Activated T-helper 17 cell treated with anti-CD3 and anti-CD28 coated beads, Interleukin-2, amount 50 U/mL, for 72 hours (primary cell): ENCODE measurements around the gene ALPK3. TPM values are rescaled to one million over a fixed set of nuclear protein-coding genes. Genes with fewer than 3 reads are reported as not detected.
"Not testable (repeated sequence)": the region's sequence is repeated elsewhere in the genome, so short reads cannot be mapped to it uniquely, and the experiment has no call there.

Experiments used
- ATAC-seq: fragments of 150-1000 bp; cut with Tn5 transposase; replicated peaks from 2 replicates; pipeline ENCODE4 v1.10.0; 2021; ENCODE audit warnings: mild to moderate bottlenecking, moderate library complexity
- H3K27ac Mint-ChIP-seq: one replicate; pipeline ENCODE4 v1.8.0; 2022; ENCODE audit warnings: mixed read lengths
- H3K27me3 Mint-ChIP-seq: one replicate; pipeline ENCODE4 v1.8.0; 2022; ENCODE audit warnings: mixed read lengths
- H3K36me3 Mint-ChIP-seq: one replicate; pipeline ENCODE4 v1.8.0; 2022; ENCODE audit warnings: low read depth, mild to moderate bottlenecking, mixed read lengths
- H3K4me1 Mint-ChIP-seq: one replicate; pipeline ENCODE4 v1.8.0; 2022; ENCODE audit warnings: mixed read lengths
- H3K4me3 Mint-ChIP-seq: one replicate; pipeline ENCODE4 v1.8.0; 2022; ENCODE audit warnings: mild to moderate bottlenecking, mixed read lengths
- H3K9me3 Mint-ChIP-seq: one replicate; pipeline ENCODE4 v1.8.0; 2022; ENCODE audit warnings: mixed read lengths
- total RNA-seq, 2 donors: library from RNA; stranded (reverse); gene quantifications; one replicate each; pipeline ENCODE4 v1.2.3, GENCODE V29; 2022

Gene ALPK3
- total RNA-seq, 2 donors from 2014 or later: 0.29 to 1.1 TPM

DNA sequence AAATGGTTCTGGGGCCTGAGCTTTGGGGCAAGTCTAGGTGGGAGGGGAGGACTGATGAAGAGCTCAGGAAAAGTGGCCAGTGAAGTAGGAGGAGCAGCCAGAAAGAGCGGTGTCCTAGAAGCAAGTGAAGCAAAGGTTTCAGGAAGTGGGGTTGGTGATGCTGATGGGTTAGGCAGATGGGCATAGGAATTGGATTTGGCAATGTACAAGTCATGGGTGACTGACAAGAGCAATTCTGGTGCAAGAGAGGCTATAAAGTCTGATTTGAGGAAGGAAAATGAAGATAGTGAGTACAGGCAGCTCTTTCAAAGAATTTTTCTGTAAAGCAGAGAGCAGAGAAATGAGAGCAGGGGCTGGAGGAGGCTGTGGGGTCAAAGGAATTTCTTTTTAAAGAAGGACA lies 19.7 kb downstream of the ALPK3 start:
- peaks cover 18% of the 10 kb centered on the region for H3K27me3 Mint-ChIP-seq
- no peak overlapping the region for H3K27ac Mint-ChIP-seq
- H3K4me3 Mint-ChIP-seq: no peak overlapping the region
- no peaks in the 10 kb centered on the region for H3K9me3 Mint-ChIP-seq
- no peaks in the 10 kb centered on the region for H3K36me3 Mint-ChIP-seq
- no peak for ATAC-seq
- H3K4me1 Mint-ChIP-seq: no peaks in the 10 kb centered on the region

DNA sequence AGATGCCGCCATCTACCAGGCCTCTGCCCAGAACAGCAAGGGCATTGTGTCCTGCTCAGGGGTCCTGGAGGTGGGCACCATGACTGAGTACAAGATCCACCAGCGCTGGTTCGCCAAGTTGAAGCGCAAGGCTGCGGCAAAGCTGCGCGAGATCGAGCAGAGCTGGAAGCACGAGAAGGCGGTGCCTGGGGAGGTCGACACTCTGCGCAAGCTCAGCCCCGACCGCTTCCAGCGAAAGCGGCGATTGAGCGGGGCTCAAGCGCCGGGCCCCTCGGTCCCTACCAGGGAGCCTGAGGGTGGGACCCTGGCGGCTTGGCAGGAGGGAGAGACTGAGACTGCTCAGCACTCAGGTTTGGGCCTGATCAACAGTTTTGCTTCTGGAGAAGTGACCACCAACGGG lies 22.6 kb downstream of the ALPK3 start:
- no peak overlapping the region for H3K27ac Mint-ChIP-seq
- no peaks in the 10 kb centered on the region for H3K9me3 Mint-ChIP-seq
- peaks cover 18% of the 10 kb centered on the region for H3K27me3 Mint-ChIP-seq
- no peaks in the 10 kb centered on the region for H3K36me3 Mint-ChIP-seq
- no peaks in the 10 kb centered on the region for H3K4me1 Mint-ChIP-seq
- H3K4me3 Mint-ChIP-seq: no peak overlapping the region
- no peak for ATAC-seq

DNA sequence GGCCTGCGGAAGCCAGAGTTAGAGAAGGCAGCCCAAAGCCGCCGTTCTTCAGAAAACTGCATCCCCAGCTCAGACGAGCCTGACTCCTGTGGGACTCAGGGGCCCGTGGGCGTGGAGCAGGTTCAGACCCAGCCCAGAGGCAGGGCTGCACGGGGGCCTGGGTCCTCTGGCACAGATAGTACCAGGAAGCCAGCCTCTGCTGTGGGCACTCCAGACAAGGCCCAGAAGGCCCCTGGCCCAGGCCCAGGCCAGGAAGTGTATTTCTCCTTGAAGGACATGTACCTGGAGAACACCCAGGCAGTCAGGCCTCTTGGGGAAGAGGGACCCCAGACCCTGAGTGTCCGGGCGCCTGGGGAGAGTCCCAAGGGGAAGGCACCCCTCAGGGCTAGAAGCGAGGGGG lies 23.1 kb downstream of the ALPK3 start:
- ATAC-seq: no peak

DNA sequence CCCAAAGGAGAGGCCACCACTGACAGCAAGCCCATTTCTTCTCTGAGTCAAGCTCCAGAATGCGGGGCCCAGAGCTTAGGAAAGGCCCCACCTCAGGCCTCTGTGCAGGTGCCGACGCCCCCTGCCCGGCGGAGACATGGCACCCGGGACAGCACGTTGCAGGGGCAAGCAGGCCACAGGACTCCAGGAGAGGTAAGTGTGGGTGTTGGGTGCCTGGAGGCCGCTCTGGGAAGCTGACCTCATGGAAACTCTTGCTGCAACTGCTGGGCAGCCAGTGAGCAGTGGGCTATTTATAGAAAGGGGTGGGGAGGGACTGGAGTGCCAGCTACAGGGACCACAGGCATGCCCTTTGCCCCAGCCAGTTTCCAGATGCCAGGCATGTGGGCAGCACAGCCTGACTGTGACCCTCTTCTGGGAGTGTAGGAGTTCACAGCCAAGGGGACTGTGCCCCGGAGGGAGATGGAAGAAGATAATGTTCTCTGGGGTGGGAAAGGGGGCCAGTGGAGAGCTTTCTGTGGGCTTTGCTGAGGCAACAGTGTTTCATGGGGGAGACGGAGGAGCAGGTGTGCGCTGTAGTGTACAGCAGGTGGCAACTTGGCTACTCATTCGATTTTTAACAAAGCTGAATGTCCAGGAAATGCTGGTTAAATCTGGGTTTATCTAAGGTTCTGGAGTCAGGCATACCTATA lies 23.7 kb downstream of the ALPK3 start:
- H3K27ac Mint-ChIP-seq: peak overlapping the region; percentile 31
- H3K27me3 Mint-ChIP-seq: peaks cover 13% of the 10 kb centered on the region
- H3K4me3 Mint-ChIP-seq: no peak overlapping the region
- peak; percentile 38 for ATAC-seq
- no peaks in the 10 kb centered on the region for H3K4me1 Mint-ChIP-seq
- no peaks in the 10 kb centered on the region for H3K36me3 Mint-ChIP-seq
- no peaks in the 10 kb centered on the region for H3K9me3 Mint-ChIP-seq

More for the DNA sequence above, 23.1 kb downstream of the ALPK3 start:
- no peaks in the 10 kb centered on the region for H3K4me1 Mint-ChIP-seq
- H3K27ac Mint-ChIP-seq: no peak overlapping the region
- no peaks in the 10 kb centered on the region for H3K36me3 Mint-ChIP-seq
- H3K4me3 Mint-ChIP-seq: no peak overlapping the region
- peaks cover 18% of the 10 kb centered on the region for H3K27me3 Mint-ChIP-seq
- no peaks in the 10 kb centered on the region for H3K9me3 Mint-ChIP-seq

DNA sequence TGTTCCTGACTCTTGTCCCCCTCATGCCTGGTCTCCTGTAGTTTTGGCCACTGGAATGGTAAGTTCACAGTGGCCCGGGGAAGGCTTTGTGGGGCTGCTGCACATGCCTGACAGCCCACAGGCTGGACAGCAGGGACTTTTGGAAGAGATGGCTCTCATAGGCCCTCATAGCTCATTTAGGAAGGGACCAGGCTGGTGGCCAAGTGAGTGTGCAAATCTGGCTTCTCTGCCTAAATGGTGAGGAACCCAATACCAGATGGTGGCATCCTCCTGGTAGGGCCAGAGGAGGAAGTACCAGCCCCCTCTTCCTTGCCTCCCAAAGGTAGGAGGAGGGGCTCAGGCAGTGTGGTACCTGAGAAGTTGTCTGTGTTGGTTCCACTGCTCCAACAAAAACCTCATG lies 25.6 kb downstream of the ALPK3 start:
- Mint-ChIP-seq H3K4me1 (no peaks in the 10 kb centered on the region), H3K36me3 (no peaks in the 10 kb centered on the region), H3K4me3 (no peak overlapping the region), H3K9me3 (no peaks in the 10 kb centered on the region), H3K27me3 (peaks cover 3% of the 10 kb centered on the region), H3K27ac (no peak overlapping the region)
- ATAC-seq: no peak

DNA sequence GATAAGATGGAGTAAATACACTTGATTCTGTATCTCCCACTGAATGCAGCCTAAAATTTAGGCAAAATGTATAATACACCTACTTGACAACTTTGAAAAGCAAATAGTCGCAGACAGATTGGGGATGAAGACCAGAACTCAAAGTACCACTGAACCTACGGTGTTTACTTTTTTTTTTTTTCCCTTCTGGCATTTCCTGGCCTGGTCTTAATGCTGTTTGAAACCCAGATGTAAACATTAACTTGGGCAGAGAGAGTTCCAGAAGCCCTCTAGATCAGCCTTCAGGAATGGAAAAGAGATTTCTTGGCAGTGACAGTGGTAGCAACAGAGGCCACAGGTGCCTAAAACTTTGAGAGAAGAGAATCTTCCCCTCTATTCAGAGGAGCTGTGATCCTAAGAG lies 27.8 kb downstream of the ALPK3 start:
- no peaks in the 10 kb centered on the region for H3K4me1 Mint-ChIP-seq
- H3K9me3 Mint-ChIP-seq: no peaks in the 10 kb centered on the region
- no peak overlapping the region for H3K4me3 Mint-ChIP-seq
- H3K27ac Mint-ChIP-seq: no peak overlapping the region
- H3K36me3 Mint-ChIP-seq: no peaks in the 10 kb centered on the region
- ATAC-seq: no peak
- H3K27me3 Mint-ChIP-seq: peaks cover 3% of the 10 kb centered on the region

DNA sequence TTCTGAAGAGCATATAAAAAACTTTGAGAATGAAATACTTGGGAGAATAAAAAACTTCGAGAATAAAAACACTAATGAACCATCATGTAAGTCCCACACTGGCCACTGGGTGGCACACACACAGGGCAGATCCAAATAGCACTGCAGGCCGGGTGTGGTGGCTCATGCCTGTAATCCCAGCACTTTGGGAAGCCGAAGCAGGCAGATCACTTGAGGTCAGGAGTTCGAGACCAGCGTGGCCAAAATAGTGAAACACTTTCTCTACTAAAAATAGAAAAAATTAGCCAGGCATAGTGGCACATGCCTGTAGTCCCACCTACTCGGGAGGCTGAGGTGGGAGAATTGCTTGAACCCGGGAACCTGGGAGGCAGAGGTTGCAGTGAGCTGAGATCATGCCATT lies 28.5 kb downstream of the ALPK3 start:
- H3K4me1 Mint-ChIP-seq, H3K9me3 Mint-ChIP-seq, H3K27ac Mint-ChIP-seq, H3K27me3 Mint-ChIP-seq, H3K36me3 Mint-ChIP-seq, H3K4me3 Mint-ChIP-seq: not testable (repeated sequence)
- ATAC-seq: peak; percentile 48

DNA sequence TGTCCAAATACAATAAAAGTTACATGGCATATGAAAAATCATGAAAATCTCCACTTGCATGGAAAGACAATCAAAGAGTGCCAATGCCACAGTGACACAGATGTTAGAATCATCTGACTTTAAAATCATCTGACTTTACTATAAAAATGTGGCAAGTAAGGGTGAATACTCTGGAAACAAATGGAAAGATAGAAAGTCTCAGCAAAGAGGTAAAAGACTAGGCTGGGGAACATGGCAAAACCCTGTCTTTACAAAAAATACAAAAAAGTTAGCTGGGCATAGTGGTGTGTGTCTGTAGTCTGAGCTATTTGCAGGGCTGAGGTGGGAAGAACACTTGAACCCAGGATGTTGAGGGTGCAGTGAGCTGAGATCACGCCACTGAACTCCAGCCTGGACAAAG lies 29.1 kb downstream of the ALPK3 start:
- Mint-ChIP-seq H3K4me3 (no peak overlapping the region), H3K36me3 (no peaks in the 10 kb centered on the region), H3K4me1 (no peaks in the 10 kb centered on the region), H3K9me3 (no peaks in the 10 kb centered on the region), H3K27me3 (peaks cover 3% of the 10 kb centered on the region), H3K27ac (no peak overlapping the region)
- no peak for ATAC-seq

DNA sequence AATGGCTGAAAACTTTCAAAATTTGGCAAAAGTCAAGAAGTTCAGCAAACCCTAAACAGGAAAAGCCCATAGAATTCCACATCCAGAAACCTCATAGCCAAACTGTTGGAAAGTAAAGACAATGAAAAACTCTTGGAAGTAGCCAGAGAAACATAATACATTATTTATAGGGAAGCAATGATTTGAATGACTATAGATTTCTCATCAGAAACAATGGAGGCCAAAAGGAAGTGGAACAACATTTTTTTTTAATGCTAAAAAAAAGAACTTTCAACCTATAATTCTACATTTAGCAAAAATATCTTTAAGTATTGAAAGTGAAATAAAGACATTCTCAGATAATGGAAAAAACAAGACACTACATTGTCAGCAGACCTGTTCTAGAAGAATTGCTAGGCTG lies 30.2 kb downstream of the ALPK3 start:
- Mint-ChIP-seq H3K27me3 (no peaks in the 10 kb centered on the region), H3K4me1 (no peaks in the 10 kb centered on the region), H3K36me3 (no peaks in the 10 kb centered on the region), H3K4me3 (no peak overlapping the region), H3K9me3 (no peaks in the 10 kb centered on the region), H3K27ac (no peak overlapping the region)
- no peak for ATAC-seq

DNA sequence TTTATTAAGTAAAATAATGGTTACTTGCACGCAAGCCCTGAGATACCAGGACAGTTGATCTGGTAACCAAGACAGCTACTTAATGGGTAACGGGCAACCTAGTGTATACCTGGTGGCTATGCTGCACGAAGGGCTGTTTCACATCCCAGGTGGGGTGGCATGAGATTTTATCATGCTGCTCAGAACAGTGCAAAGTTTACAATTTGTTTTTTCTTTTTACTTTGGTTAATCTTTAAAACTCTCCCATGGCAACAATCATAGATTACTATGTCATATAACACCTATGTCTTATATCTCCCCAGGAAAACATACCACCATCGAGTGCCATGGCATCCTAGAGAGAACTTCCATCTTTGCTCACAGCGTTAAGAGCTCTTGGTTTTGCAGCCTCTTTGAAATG lies 35.1 kb downstream of the ALPK3 start:
- no peaks in the 10 kb centered on the region for H3K4me1 Mint-ChIP-seq
- no peak for ATAC-seq
- no peaks in the 10 kb centered on the region for H3K9me3 Mint-ChIP-seq
- H3K4me3 Mint-ChIP-seq: no peak overlapping the region
- H3K36me3 Mint-ChIP-seq: no peaks in the 10 kb centered on the region
- no peak overlapping the region for H3K27ac Mint-ChIP-seq
- no peaks in the 10 kb centered on the region for H3K27me3 Mint-ChIP-seq

DNA sequence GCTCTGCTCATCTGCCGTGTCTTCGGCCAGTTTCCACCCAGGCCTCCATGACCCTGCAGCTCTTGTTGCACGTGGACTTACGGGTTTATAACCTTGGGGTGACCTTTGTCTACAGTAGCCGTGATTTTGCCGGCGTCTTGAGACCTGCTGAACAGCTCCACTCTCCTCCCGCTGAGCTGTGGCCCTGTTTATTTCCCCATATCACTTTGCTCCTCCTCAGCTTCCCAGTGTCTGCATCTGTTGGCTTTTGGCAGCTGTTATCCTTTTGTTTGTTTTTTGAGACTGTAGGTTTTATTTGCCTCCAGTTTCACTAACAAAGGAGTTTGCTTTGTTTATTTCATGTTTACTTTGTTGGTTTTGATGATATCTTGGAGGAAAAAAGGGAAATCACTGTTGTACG lies 38.0 kb downstream of the ALPK3 start:
- Mint-ChIP-seq H3K4me1 (no peaks in the 10 kb centered on the region), H3K27ac (no peak overlapping the region), H3K4me3 (no peak overlapping the region), H3K9me3 (no peaks in the 10 kb centered on the region), H3K27me3 (no peaks in the 10 kb centered on the region), H3K36me3 (no peaks in the 10 kb centered on the region)
- ATAC-seq: no peak

DNA sequence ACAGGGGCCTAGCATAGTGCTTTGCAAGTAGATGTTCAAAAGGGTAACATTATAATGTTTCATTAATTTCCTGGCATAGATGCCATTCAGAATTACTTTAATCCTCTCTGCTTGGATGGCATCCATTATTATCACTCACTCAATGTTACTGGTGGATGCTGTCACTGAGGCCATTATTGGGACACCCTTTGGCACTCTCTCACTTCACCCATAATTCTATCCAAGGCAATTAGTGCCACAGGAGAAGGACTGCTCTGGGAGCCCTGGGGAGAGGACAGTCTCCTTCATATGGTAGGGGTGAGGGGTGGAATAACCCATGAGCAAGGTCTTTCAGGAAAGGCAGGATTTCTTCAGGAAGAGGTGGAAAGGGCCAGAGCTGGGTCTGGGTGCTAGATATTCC lies 38.6 kb downstream of the ALPK3 start:
- Mint-ChIP-seq H3K27me3 (no peaks in the 10 kb centered on the region), H3K27ac (peak overlapping the region; percentile 51), H3K9me3 (no peaks in the 10 kb centered on the region), H3K36me3 (no peaks in the 10 kb centered on the region), H3K4me3 (no peak overlapping the region), H3K4me1 (no peaks in the 10 kb centered on the region)
- ATAC-seq: no peak

DNA sequence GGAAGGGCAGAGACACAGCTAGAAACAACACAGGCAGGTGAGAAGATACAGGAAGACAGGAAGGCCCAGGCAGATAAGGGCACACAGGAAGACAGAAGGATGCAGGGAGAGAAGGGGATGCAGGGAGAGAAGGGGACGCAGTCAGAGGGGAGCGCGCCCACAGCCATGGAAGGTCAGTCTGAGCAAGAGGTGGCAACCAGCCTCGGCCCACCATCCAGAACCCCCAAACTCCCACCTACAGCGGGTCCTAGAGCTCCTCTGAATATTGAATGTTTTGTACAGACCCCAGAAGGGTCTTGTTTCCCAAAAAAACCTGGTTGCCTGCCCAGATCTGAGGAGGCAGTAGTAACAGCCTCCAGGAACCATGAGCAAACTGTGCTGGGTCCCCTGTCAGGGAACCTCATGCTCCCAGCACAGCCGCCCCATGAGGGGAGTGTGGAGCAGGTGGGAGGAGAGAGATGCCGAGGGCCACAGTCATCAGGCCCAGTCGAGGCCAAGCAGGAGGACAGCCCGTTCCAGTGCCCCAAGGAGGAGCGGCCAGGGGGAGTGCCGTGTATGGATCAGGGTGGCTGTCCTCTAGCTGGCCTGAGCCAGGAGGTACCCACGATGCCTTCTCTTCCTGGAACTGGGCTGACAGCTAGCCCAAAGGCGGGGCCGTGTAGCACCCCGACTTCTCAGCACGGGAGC lies 39.7 kb downstream of the ALPK3 start:
- H3K9me3 Mint-ChIP-seq: no peaks in the 10 kb centered on the region
- no peaks in the 10 kb centered on the region for H3K36me3 Mint-ChIP-seq
- no peak for ATAC-seq
- H3K4me1 Mint-ChIP-seq: no peaks in the 10 kb centered on the region
- no peaks in the 10 kb centered on the region for H3K27me3 Mint-ChIP-seq
- no peak overlapping the region for H3K4me3 Mint-ChIP-seq
- H3K27ac Mint-ChIP-seq: no peak overlapping the region

DNA sequence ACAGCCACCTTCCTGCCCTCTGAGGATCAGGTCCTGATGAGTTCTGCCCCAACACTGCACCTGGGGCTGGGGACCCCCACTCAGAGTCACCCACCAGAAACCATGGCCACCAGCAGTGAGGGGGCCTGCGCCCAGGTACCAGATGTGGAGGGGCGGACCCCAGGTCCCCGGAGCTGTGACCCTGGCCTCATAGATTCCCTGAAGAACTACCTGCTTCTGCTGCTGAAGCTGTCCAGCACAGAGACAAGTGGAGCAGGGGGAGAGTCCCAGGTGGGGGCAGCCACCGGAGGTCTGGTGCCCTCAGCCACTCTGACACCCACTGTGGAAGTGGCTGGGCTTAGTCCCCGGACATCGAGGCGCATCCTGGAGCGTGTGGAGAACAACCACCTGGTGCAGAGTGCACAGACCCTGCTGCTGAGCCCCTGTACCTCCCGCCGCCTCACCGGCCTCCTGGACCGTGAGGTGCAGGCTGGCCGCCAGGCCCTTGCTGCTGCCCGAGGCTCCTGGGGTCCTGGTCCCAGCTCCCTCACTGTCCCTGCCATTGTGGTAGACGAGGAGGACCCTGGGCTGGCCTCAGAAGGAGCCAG lies 40.4 kb downstream of the ALPK3 start:
- H3K27ac Mint-ChIP-seq: no peak overlapping the region
- no peaks in the 10 kb centered on the region for H3K9me3 Mint-ChIP-seq
- no peak overlapping the region for H3K4me3 Mint-ChIP-seq
- ATAC-seq: no peak
- H3K27me3 Mint-ChIP-seq: no peaks in the 10 kb centered on the region
- H3K4me1 Mint-ChIP-seq: no peaks in the 10 kb centered on the region
- no peaks in the 10 kb centered on the region for H3K36me3 Mint-ChIP-seq

DNA sequence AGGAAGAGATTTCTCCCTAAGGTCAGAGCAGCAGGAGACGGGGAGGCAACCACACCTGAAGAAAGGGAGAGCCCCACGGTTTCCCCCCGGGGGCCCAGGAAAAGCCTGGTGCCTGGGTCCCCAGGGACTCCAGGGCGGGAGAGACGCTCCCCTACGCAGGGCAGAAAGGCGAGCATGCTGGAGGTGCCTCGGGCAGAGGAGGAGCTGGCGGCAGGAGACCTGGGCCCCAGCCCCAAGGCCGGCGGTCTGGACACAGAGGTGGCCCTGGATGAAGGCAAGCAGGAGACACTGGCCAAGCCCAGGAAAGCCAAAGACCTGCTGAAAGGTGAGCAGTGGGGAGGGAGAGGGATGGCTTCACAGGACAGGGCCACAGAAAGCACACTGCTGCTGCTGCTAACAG lies 41.1 kb downstream of the ALPK3 start:
- Mint-ChIP-seq H3K4me3 (no peak overlapping the region), H3K36me3 (no peaks in the 10 kb centered on the region), H3K4me1 (no peaks in the 10 kb centered on the region), H3K9me3 (no peaks in the 10 kb centered on the region), H3K27me3 (no peaks in the 10 kb centered on the region), H3K27ac (no peak overlapping the region)
- no peak for ATAC-seq
